ENCODE data around the gene CLDN15.

The CLDN15 gene

GRCh38 chr7:101251871-101252659 lies 14.5 kb upstream of the CLDN15 start:
- TF ChIP-seq, protein P1, sequence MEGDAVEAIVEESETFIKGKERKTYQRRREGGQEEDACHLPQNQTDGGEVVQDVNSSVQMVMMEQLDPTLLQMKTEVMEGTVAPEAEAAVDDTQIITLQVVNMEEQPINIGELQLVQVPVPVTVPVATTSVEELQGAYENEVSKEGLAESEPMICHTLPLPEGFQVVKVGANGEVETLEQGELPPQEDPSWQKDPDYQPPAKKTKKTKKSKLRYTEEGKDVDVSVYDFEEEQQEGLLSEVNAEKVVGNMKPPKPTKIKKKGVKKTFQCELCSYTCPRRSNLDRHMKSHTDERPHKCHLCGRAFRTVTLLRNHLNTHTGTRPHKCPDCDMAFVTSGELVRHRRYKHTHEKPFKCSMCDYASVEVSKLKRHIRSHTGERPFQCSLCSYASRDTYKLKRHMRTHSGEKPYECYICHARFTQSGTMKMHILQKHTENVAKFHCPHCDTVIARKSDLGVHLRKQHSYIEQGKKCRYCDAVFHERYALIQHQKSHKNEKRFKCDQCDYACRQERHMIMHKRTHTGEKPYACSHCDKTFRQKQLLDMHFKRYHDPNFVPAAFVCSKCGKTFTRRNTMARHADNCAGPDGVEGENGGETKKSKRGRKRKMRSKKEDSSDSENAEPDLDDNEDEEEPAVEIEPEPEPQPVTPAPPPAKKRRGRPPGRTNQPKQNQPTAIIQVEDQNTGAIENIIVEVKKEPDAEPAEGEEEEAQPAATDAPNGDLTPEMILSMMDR (IDR thresholded peaks at IDR 0.05; ENCODE audit: low read depth, low read length, missing control alignments) = no peak
- DNase-seq (ENCODE audit: low read depth) = peak; percentile 96
- peak overlapping the region; percentile 80 for H3K4me3 ChIP-seq (ENCODE audit: low read depth, low read length)
- in situ Hi-C loops (cut with HindIII; ENCODE audit: low sequenced_read_pairs) = no loop called here

DNA sequence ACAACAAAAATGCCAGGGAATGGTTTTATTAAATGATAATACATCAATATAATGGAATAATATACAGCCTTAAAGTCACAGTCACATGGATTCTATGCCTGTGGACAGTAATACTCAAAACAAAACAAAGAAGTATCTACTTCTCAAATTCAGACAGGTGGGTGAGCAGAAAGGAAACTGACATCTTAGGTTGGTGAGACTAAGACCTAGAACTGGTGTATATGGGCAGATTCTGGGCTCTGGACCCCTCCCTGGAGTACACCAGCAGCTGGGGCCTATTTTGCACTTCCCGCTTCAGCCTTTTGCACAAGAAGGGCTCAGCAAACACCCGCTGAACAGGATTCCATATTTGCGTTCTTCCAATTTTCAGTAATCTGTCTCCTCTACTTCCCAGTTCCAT lies 12.7 kb upstream of the CLDN15 start:
- in situ Hi-C loops (cut with HindIII; ENCODE audit: low sequenced_read_pairs) = no loop called here
- H3K4me3 ChIP-seq (ENCODE audit: low read depth, low read length) = no peak overlapping the region
- DNase-seq (ENCODE audit: low read depth) = no peak
- TF ChIP-seq, protein P1 (IDR thresholded peaks at IDR 0.05; ENCODE audit: low read depth, low read length, missing control alignments) = no peak

DNA sequence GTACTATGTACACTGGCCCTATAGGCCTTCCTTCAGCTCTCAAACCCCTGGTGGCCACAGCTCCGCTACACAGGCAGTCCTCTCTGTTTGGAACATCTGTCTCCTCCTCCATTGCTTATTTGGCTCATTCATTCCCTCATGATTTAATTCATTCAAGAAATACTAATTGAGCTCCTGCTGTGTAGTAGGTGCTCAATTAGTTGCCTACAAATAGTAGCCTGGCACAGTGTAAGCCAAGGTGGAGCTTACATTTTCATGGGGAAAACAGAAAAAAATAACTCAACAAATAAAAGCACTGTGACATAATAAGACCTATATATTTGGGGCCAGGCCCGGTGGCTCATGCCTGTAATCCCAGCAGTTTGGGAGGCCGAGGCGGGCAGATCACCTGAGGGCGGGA lies 10.7 kb upstream of the CLDN15 start:
- H3K4me3 ChIP-seq (ENCODE audit: low read depth, low read length) = no peak overlapping the region
- no peak for DNase-seq (ENCODE audit: low read depth)
- TF ChIP-seq, protein P1 (IDR thresholded peaks at IDR 0.05; ENCODE audit: low read depth, low read length, missing control alignments) = no peak
- in situ Hi-C loops (cut with HindIII; ENCODE audit: low sequenced_read_pairs) = no loop called here

- in situ Hi-C loops (cut with HindIII; ENCODE audit: low sequenced_read_pairs) = no loop called here
- H3K4me3 ChIP-seq (ENCODE audit: low read depth, low read length) = peak overlapping the region; percentile 71
- no peak for DNase-seq (ENCODE audit: low read depth)
- TF ChIP-seq, protein P1 (IDR thresholded peaks at IDR 0.05; ENCODE audit: low read depth, low read length, missing control alignments) = no peak
These were observed 7.6 kb upstream of the CLDN15 start for GRCh38 chr7:101245147-101245668.

DNA sequence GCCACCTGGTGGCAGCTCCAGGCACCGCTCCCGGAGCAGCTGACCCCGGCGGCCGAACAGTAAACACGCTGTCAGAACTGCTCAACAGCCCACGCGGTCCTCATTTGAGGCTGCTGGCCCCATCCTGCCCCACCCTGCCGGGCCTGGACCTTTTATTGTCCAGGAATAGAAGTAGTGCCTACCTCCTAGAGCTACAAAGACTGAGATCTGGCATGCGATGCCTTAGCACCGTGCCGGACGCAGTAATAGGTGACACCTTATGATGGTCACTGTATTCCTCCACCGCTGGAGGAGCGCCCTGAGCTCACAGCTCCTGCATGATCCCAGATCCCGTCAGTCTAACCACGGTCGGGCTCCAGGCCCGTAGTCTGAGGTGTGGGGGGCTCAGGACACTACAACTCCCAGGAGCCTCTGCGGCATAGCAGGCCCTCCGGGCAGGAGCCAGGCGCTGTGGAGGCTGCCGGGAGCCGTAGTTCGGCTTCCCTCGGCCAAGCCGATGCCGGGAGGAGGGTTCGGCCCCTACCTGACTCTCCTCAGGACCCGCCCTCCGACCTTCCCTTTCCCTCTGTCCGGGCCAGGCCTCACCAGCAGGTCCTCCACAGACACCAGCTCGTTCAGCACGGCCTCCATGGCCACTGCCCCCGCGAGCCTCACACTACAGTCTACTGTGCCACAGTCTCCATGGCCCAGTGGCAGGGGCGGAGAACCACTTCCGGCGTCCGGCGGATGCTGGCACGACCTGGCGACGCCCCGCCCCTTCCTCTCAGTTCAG lies 7.0 kb upstream of the CLDN15 start, which contains the start of gene FIS1:
Gene FIS1, minus strand, starts transcription at position 707 of the 772 bp plus-strand sequence. Its CDS starts 77 bp downstream, at position 630.
- TF ChIP-seq, protein P1 (IDR thresholded peaks at IDR 0.05; ENCODE audit: low read depth, low read length, missing control alignments) = peak; percentile 89
- in situ Hi-C loops (cut with HindIII; ENCODE audit: low sequenced_read_pairs) = no loop called here
- H3K4me3 ChIP-seq (ENCODE audit: low read depth, low read length) = peak within 1 kb of the TSS; percentile 71
- peak; percentile 66 for DNase-seq (ENCODE audit: low read depth)

GRCh38 chr7:101243646-101244374 lies 6.2 kb upstream of the CLDN15 start:
- peak overlapping the region; percentile 71 for H3K4me3 ChIP-seq (ENCODE audit: low read depth, low read length)
- no peak for DNase-seq (ENCODE audit: low read depth)
- TF ChIP-seq, protein P1 (IDR thresholded peaks at IDR 0.05; ENCODE audit: low read depth, low read length, missing control alignments) = no peak
- in situ Hi-C loops (cut with HindIII; ENCODE audit: low sequenced_read_pairs) = no loop called here

Measured in astrocyte of the cerebellum (primary cell).